ENCODE results near the gene BNIP1. TPM values are rescaled to one million over a fixed set of nuclear protein-coding genes. Genes with fewer than 3 reads are reported as not detected.

The BNIP1 gene
- total RNA-seq, 3 donors from 2014 or later, result 10.9 to 12.4 (median 11.4) TPM

GRCh38 chr5:173201636-173202265, 57.4 kb downstream of the BNIP1 start:
- peak; percentile 65 for ATAC-seq
- Histone ChIP-seq H3K9me3 (peaks cover 9% of the 10 kb centered on the region), H3K36me3 (ENCODE audit: low read depth) (no peaks in the 10 kb centered on the region), H3K4me1 (ENCODE audit: low read depth) (no peaks in the 10 kb centered on the region), H3K4me3 (no peak overlapping the region)
- intact Hi-C loops (cut with DNase I, micrococcal nuclease), result no loop called here
- DNase-seq, result no peak
- TF ChIP-seq CTCF (IDR thresholded peaks at IDR 0.05), result no peak

- no peak for ATAC-seq
- DNase-seq, result no peak
- no peak for TF ChIP-seq CTCF (IDR thresholded peaks at IDR 0.05)
- H3K9me3 ChIP-seq, result peaks cover 9% of the 10 kb centered on the region
- intact Hi-C loops (cut with DNase I, micrococcal nuclease), result no loop called here
- H3K4me1 ChIP-seq (ENCODE audit: low read depth), result no peaks in the 10 kb centered on the region
- no peaks in the 10 kb centered on the region for H3K36me3 ChIP-seq (ENCODE audit: low read depth)
- no peak overlapping the region for H3K4me3 ChIP-seq
These were observed 58.0 kb downstream of the BNIP1 start for GRCh38 chr5:173202266-173202875.

- TF ChIP-seq CTCF (IDR thresholded peaks at IDR 0.05), result peak; percentile 19
- no peak for ATAC-seq
These were observed 60.1 kb downstream of the BNIP1 start for GRCh38 chr5:173204185-173204979.

GRCh38 chr5:173205916-173206315, 61.6 kb downstream of the BNIP1 start:
- intact Hi-C loops (cut with DNase I, micrococcal nuclease), result no loop called here
- Histone ChIP-seq H3K4me1 (ENCODE audit: low read depth) (no peaks in the 10 kb centered on the region), H3K36me3 (ENCODE audit: low read depth) (no peaks in the 10 kb centered on the region), H3K4me3 (no peak overlapping the region), H3K9me3 (no peaks in the 10 kb centered on the region)
- DNase-seq, result no peak
- TF ChIP-seq CTCF (IDR thresholded peaks at IDR 0.05), result no peak
- ATAC-seq, result no peak

More at GRCh38 chr5:173204185-173204979, 60.1 kb downstream of the BNIP1 start:
- Histone ChIP-seq H3K4me3 (no peak overlapping the region), H3K9me3 (peaks cover 7% of the 10 kb centered on the region), H3K36me3 (ENCODE audit: low read depth) (no peaks in the 10 kb centered on the region), H3K4me1 (ENCODE audit: low read depth) (no peaks in the 10 kb centered on the region)
- peak in 1 of 3 donors; percentile 42 for DNase-seq
- intact Hi-C loops (cut with DNase I, micrococcal nuclease), result no loop called here

GRCh38 chr5:173208296-173208695, 64.0 kb downstream of the BNIP1 start:
- DNase-seq, result no peak
- no peaks in the 10 kb centered on the region for H3K36me3 ChIP-seq (ENCODE audit: low read depth)
- intact Hi-C loops (cut with DNase I, micrococcal nuclease), result no loop called here
- TF ChIP-seq CTCF (IDR thresholded peaks at IDR 0.05), result no peak
- H3K4me1 ChIP-seq (ENCODE audit: low read depth), result no peaks in the 10 kb centered on the region
- H3K9me3 ChIP-seq, result no peaks in the 10 kb centered on the region
- no peak for ATAC-seq
- no peak overlapping the region for H3K4me3 ChIP-seq

Measured in mucosa of descending colon (tissue), 3 donors.